KG1 (cell line): Measurements from ENCODE around the gene COL1A1.

Experiments
- DNase-seq: peaks from one replicate; lab custom pipeline; 2025; lab: John Stamatoyannopoulos, UW

Gene COL1A1

DNA sequence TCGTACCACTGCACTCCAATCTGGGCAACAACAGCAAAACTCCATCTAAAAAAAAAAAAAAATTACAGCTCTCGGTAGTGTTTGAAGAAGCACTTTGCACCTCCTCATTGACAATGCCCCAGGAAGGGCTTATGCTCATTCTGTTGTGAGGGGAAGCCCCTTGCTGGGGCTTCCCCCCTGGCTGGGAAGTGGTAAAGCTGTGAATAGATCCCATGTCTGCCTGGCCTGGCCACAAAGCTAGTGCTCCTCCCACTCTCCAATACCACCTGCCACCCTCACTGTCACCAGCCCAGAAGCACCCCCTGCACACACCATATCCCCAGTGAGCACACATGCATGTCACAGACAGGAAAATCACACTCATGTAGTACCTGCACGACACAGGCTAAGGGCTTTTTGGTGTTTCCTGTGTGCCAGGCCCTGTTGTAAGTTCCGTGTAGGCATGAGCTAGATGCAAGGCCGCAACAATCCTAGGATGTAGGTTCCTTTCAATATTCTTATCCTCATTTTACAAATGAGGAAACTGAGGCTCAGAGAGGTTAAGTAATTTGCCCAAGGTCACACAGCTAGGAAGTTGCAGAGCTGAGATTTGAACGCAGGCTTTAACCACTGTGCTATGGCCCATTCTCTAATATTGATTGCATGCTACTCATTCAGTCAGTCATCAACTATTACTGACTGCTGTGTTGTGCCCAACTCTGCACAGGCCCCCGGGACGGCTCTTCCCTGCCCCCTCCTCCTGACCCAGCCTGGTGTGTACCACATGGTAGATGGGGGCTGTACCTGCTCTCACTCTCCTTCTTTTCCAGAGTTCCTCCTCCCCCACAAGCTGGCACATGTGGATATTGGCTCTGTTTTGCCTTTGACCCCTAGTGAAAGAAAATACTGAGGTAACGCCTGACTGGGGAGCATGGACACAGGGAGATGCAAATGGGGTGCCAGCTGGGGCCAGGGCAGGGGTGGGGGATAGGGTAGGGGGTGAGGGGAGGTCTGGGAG, 11.9 kb upstream of the COL1A1 start:
- no peak for DNase-seq

DNA sequence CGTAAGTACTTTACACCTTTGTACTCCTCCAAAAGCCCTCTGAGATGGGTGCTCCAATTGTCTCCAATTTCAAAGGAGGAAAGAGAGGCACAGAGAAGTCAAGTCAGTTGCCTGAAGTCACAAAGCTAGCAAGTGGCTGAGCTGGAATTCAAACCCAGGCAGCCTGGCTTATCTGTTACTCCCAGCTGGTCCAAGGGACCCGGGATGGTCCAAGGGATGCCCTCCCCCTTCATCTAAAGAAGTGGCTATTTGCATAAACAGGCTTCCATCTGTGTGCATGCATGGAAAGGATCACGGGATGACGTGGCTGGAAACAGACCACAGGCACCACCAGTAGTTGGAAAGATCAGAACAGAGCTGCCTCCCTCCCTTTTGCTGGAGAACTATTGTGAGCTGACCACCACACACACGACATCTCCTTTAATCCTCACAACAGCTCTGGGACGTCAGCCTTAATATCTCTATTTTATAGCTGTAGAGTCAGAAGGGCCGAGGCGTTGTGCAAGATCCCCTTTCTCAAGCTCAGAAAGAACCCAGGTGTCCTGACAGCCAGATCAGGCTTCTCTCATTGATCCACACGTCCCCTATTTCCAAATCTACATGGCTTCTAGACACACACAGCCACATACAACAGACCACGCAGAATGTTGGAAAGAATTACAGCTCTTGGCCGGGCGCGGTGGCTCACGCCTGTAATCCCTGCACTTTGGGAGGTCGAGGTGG, 10.9 kb upstream of the COL1A1 start:
- no peak for DNase-seq

DNA sequence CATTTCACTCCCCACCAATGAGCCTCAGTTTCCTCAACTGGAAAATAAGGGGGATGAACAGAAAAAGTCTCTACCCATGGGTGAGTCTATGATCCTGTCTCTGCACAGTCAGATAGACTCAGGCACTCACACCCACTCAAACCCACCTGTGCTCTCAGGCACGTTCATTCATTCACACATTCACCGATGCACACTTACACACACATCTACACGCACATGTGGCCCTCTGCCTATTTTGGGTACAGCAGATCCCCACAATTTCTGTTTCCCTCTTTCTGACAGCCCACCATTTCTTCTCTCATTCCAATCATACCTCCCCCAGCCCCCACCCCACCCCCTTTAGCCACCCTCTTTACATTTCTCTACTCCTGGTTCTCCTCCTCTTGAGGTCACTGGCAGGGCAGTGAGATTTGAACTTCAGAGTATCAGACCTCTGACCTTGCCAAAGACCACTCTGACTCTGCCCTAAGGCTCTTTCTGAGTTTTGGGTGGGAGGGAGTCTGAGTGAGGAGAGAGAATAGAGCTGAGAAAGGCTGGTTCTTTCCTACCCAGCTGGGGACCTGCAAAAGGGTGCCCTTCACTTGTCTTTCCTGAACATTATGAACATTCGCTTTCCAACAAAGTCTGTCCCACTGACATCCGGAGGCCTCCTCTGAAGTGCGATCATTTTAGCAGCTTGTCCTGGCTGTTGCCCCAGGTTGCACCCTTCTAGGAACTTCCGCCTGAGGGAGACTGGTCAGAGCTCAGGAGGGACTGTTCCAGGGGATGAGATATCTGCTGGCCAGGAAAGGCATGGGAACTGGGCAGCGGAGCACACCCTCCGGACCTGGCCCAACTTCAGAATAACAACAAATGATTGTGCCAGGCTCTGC, 10.1 kb upstream of the COL1A1 start:
- no peak for DNase-seq

DNA sequence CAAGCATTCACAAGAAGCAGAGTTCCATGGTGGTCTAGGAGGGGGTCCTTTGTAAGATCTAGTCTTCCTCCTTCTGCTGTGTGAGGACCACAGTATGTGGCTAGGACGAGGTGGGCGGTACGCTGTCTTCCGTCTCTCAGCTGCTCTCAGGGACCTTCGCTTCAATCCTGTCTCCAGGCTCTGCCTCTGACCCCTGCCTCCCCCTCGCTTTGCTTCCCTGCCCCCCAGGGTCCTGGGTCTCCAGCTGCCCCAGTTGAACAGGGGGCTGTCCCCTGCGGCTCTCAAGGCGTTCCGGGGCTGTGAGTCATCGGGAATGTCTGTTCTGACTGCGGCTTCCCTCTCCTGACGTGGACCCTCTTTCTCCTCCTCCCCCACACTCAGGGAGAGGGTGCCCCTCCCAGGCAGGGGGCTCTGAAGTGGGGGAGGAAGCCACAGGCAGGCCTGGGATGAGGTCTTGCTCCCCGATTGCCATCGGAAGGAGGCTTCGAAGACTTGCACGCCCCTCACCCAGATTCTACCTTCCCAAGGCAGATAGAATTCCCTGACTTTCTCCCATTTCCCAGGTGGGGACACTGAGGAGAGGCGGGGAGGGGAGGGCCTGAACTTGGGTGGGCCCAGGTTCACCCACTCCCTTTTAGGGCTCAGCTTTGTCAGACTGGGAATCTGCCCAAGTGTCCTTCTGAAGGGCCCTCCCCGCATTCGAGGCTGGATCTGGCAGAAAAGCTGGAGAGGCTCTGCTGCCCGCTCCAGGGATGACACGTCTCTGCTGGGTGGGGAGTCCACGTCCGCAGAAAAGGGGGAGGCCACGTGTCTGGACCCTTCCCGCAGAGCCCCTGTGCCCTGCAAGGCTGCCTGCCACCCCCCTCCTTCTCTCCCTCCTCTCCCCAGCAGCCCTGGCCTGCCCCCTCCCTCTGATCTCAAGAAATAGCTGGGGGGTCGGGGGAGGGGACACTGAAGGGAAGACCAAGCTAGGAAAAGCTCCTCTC, 9.1 kb upstream of the COL1A1 start:
- no peak for DNase-seq

DNA sequence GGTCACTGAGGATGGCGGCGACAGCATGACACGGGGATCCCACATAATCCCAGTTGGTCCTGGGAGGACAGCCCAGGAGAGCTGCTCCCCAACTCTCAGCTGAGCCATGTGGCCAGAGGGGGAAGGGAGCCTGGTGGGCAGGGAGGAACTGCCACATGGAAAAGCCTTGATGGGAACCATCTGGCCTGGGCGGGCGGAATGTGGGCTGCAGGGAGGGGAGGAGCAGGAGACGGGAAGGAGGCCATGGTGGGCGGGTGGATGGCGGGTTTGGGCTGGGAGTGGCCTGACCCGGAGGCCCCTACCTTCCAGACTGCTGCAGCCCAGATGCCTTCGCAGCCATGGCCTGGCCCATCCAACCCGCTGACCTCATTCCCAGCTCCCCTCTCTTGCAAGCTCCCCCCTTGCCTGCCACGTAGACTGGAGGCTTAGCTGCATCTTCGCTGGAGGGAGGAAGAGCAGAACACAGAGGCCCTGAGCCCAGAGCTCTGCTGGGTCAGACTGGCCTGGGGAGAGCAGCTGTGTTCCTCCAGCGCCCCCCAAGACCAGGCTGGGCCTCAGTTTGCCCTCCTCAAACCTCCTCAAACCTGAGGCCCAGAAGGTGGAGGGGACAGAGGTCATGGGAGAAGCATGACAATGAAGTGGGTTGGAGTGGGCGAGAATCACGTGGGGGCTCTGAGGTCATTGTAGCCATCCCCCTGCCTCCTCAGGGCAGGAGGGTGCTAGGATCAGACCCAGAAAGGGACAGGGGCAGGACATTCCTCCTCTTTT, 8.2 kb upstream of the COL1A1 start:
- DNase-seq = no peak

DNA sequence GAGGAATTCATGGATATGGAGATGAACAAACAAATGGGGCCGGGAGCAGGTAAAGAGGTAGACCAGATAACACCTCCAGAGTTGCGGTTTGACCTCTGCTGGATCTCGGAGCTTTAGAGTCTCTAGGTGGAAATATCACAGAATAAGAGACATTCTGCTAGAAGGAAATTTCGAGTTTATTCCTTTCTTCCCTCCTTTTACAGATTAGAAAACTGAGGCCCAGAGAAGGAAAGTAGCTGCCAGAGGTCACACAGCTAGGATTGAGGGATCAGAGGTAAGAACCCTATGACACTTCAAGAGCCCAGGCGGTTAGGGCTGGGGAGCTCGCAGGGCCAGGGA, 7.7 kb upstream of the COL1A1 start:
- DNase-seq = no peak

DNA sequence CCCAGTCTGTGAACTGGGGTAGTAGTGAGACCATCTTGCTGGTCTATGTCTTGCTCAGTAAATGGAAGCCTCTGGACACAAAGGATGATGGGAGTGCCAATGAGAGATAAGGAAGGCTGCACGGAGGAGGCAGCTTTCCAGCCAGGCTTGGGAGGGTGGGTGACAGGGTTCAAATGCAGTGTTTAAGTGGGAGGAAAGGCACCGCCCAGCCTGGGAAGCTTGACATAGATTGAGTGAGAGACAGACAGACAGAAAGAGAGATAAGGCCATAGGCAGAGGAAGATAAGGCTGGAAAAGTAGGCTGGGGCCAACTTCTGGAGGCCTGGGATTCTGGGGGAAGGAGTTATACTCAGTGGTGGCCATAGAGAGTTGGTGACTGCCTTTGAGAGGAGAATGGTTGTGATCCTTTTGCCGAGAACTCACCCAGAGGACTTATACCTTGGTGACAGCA, 7.2 kb upstream of the COL1A1 start:
- DNase-seq = no peak

DNA sequence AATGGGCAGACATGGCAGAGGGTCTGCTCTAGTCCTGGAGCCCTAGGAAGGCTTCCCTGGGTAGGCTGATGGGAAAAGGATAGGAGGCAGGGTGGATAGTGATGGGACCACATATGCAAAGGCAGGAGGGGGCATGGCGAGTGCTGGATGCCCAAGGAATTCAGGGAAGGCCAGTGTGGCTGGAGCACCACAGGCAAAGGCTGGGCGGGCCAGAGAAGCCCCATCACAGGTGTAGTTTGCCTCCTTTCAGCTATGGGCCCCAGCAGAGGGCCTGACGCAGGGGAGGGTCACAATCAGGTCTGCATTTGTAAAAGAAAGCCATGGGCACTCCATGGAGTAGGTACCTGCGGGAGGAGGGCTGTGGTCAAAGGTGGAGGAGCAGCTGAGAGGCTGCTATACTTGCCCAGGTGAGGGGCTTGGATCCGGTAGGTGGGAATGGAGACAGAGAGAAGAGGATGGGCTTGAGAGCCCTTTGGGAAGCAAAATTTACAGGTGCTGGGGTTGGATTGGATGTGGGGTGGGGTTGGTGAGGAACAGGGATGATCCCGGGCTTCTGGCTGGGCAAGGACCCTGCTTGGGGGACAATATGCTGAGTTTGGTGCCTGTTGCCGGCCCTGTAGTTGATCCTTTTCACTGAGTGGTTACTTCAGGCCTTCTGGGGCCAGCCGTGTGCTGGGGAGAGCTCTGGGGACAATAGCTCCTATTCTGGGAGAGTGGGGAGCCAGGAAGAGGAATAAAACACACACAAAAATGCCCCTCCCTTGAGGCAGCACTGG, 6.5 kb upstream of the COL1A1 start:
- DNase-seq = no peak

DNA sequence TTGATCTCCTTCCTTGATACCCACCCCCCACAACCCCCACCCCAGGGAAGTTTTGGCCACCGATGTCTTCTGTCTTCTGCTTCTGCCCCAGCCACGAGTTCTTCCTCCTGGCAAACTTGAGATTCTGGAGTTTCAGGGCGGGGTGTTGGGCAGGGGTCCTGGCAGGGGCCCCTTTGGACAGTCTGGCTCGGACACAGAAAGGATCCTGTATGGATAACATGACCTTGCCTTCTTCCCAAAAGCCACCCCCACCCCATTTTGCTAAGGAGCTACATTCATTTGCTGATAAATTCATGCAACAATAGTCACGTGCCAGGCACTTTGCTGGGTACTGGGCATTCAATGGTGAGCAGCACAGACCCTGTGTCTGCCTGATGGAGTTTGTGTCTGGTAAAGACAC, 5.9 kb upstream of the COL1A1 start:
- DNase-seq = no peak

DNA sequence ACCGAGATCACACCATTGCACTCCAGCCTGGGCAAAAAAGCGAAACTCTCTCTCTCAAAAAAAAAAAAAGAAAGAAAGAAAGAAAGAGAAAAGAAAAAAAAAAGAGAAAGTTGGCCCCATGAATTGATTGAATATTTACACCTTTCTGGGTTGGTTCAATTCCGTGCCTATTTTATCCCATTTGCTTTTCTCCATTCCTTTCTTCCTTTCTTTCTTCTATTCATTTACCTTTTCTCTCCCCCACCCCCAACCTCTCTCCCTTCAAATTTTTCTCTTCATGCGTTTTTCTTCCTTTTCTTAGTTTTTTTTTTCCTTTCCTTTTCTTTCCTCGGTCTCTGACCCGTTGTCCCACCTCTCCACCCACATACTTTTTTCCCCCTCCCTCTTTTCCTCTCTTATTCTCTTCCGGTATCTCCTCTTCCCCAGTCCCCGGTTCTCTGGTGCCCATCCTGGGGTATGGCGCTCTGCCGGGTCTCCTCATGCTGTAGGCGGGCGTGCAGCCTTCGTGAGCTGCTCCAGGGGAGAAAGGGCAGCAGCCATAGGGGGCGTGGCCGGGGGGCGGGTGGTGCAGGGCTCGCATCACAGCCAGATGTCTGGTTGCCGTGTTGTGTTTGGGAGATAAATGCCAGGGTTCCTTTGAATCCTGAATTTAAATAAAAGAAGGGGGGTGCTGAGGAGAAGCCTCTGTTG, 5.3 kb upstream of the COL1A1 start:
- no peak for DNase-seq

DNA sequence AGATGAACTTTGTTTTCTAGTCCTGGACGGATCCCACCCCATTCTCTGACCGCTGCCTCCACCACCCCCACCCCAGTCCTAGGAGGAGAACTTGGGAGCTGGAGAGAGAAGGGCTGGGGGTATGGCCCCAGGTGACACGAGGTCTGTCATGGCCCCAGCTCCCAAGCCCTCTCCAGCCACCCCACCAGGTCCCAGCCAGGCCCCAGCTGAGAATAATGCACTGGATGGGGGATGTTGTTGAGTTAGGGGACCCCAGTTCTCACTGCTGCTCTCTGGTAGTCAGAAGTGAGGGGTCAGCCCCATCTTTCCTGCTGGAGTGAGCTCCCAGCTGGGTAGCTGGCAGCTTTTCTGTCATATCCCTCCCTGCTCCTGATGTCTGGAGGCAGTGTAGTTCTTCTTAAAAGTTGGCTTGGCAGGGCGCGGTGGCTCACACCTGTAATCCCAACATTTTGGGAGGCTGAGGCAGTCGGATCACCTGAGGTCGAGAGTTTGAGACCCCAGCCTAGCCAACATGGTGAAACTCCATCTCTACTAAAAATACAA, 4.6 kb upstream of the COL1A1 start:
- no peak for DNase-seq

DNA sequence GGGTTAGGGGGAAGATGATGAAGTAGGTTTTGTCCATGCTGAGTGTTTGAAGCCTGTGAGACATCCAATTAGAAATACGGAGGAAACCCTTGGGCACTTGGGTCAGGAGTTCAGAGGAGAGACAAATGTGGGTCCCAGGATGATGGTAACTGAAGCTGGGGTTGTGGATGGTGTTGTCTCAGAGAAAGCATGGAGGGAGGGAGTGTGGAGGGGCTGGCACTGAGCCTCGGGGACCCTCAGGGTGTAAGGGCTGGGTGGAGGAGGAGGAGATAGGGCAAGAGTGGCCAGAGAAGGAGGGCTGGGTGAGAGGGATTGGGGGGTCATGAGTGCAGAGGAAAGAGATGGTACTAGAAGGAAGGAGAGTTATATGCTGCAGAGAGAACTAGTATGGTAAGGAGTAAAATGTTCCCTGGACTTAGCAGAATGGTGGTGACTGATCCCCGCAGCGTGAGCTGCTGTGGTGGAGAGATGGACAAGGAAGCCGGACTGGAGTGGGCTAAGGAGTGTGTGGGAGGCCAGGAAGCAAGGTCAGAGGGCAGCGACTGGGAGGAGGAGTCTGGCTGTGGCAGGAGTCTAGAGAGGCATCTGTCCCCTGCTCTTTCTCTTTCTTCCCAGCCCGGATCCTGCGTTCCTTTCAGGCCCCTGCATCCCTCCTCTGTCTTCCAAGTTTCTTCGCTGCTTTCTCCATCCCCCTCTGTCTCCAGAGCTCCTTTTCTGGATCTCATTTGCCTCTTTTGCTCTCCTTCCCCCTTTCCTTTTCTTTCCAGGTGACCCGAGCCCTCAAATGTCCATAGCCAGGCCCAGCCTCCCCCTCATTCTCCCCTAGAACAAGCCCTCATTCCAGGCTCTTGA, 3.9 kb upstream of the COL1A1 start:
- DNase-seq = no peak

DNA sequence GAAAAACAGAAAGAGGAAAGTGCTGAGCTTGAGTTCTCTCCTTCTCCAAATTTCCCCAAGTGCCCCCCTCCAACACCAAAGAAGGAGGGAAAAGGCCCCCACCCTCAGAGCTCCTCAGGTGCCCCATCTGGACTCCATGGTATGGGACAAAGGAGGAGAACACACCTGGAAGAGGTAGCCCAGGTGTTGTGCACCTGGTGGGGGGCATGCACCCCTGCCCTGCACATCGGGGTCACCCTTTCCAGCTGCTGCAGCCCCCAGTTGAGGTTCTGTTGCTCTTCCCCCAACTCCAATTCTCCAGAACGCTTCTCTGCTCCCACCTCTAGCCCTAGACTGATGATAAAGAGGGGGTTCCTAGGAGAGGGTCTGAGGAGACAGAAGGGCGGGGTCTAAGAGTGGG, 3.0 kb upstream of the COL1A1 start:
- no peak for DNase-seq

DNA sequence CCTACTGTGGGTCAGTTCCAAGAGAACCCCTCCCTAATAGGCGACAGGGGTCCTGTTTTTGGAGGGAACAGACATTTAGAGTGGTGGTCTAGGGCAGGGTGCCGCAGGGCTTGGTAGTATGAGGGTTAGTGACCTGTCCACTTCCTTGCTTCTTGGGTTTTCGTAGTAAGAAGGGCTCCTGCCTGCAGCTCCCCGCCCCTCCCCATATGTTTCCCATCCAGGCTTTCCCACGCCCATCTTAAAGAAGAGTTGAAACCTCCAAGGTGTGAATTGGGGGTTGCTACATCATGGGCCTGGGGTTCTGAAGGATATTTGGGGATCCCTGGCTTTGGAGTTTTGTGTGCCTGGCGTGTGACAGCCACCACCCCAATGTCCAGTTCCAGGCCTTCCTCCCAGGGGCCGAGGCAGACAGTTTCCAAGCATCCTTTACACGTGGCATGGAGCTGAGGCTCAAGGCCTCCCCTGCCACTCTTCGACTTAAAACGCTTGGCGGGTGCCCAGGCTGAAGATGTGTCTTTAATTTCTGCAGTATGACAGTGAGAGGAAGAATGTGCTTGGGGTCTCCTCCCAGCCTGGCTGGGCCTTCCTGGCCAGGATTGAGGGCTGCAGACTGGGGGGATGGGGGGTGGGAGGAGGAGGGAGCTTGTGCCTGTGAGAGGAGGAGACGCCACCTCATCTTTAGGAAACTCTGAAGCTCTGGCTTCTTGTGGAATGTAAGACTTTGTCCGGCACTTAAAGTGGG, 2.3 kb upstream of the COL1A1 start:
- no peak for DNase-seq

DNA sequence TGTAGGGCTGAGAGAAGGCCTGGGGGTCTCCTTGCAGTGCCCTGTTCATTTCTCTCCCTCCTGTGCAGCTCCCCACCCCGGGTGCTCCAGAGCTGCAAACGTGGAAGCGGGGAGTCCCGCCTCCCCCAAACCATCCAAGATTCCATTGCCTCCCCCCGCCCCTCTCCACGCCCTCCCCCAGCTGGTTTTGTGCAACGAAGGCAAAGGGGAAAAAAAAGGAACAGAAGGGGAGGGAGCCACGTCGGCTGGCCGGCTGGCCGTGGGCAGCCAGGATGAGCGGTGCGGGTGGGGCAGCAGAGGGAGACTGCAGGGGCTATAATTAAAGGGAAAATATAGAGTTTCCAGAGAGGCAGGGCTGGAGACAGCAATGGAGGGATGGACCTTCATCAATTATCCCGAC, 1.7 kb upstream of the COL1A1 start:
- DNase-seq = no peak

DNA sequence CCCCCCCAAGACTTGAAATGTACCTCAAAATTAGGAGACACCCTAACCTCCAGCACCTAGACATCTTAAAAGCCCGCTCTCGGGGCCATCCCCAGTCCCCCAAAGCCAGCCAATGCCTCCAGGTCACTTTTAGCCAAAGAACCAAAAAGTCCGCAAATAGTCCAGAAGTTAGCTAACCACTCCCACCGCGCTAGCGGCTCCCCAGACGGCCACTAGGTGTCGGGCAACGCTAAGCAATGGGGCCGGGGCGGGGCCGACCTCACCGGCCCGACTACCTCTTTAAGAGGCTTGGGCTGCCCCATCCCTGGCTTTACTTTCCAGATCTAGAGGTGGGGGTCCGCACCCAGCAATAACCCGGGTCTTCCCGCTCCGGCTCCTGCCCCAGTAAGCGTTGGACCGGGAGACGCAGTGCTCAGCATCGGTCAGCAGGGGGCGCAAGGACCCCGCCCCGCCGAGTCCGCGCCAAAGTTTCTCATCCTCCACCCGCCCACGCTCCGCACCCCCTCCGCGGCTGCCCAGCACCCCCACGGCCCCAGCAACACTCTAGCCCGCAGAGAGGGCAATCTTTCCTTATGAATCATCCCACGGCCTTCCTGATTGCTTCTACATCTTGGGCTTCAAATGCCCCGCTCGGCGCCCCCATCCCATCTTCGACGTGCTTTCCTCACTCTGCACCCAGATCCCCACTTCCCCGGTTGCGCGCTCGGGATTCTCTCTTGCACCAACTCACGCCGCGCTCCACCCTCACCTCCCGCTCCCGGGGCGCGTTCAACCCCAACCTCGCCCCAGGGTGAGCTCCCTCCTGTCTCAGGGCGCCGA, 765 bp downstream of the COL1A1 start:
- peak; percentile 68 for DNase-seq
